HepG2 (cell line): ENCODE data around the gene NAA38. TPM values are rescaled to one million over a fixed set of nuclear protein-coding genes. Genes with fewer than 3 reads are reported as not detected.

Experiments
- ARNTL ChIP-seq: sonication (generic); formaldehyde crosslinking; IDR thresholded peaks from 2 replicates; pipeline ENCODE4 v1.4.0; 2020; ENCODE audit warnings: mild to moderate bottlenecking, missing genetic modification reagents
- ASH2L ChIP-seq: fragments of 300-600, 200-600 bp; sonication (generic); IDR thresholded peaks from 2 replicates; pipeline ENCODE4 v1.7.0; 2017; ENCODE audit warnings: low read depth, mild to moderate bottlenecking, moderate library complexity, mixed read lengths, low read length; ENCODE audit not compliant: insufficient read length
- ATAD3A ChIP-seq: sonication (generic); formaldehyde crosslinking; IDR thresholded peaks from 2 replicates; pipeline ENCODE4 v1.4.0; 2020; ENCODE audit warnings: missing genetic modification reagents
- GFI1 ChIP-seq: sonication (generic); formaldehyde crosslinking; IDR thresholded peaks from 2 replicates; pipeline ENCODE4 v1.5.0; 2020; ENCODE audit warnings: missing genetic modification reagents, mild to moderate bottlenecking, borderline replicate concordance
- PCBP1 ChIP-seq: fragments of 200-400 bp; formaldehyde crosslinking; IDR thresholded peaks from 2 replicates; pipeline ENCODE4 v1.6.1; 2017; ENCODE audit warnings: mild to moderate bottlenecking, low read depth, low read length, borderline replicate concordance
- RBM39 ChIP-seq: fragments of 200-400 bp; formaldehyde crosslinking; IDR thresholded peaks from one replicate; pipeline ENCODE4 v1.6.1; 2018; ENCODE audit warnings: antibody characterized with exemption, mild to moderate bottlenecking, low read depth, low read length; ENCODE audit not compliant: poor library complexity, severe bottlenecking
- RXRA ChIP-seq: sonication (generic); formaldehyde crosslinking; IDR thresholded peaks from 2 replicates; pipeline ENCODE4 v1.5.1; 2020; ENCODE audit warnings: missing genetic modification reagents
- SNAPC2 ChIP-seq: sonication (generic); formaldehyde crosslinking; IDR thresholded peaks from 2 replicates; pipeline ENCODE4 v1.8.1; 2022; ENCODE audit warnings: mild to moderate bottlenecking, missing genetic modification reagents
- SUZ12 ChIP-seq: fragments of 150-350 bp; IDR thresholded peaks from 2 replicates; pipeline ENCODE4 v1.6.1; 2014; ENCODE audit warnings: low read depth, low read length
- UBTF ChIP-seq: sonication (generic); formaldehyde crosslinking; IDR thresholded peaks from 2 replicates; pipeline ENCODE4 v1.4.0; 2020; ENCODE audit warnings: mild to moderate bottlenecking, missing genetic modification reagents
- ZFP37 ChIP-seq: sonication (generic); formaldehyde crosslinking; IDR thresholded peaks from 2 replicates; pipeline ENCODE4 v1.4.0; 2020; ENCODE audit warnings: missing genetic modification reagents, borderline replicate concordance
- ZNF234 ChIP-seq: sonication (generic); formaldehyde crosslinking; conservative IDR thresholded peaks from 2 replicates; pipeline ENCODE4 v1.5.1; 2020; ENCODE audit warnings: mild to moderate bottlenecking, missing genetic modification reagents
- ZNF512 ChIP-seq: sonication (generic); formaldehyde crosslinking; IDR thresholded peaks from 2 replicates; pipeline ENCODE4 v1.4.0; 2020; ENCODE audit warnings: mild to moderate bottlenecking, missing genetic modification reagents
- ZNF567 ChIP-seq: sonication (generic); formaldehyde crosslinking; IDR thresholded peaks from 2 replicates; pipeline ENCODE4 v1.8.1; 2023; ENCODE audit warnings: mild to moderate bottlenecking, missing genetic modification reagents, borderline replicate concordance
- ZNF598 ChIP-seq: sonication (generic); formaldehyde crosslinking; IDR thresholded peaks from 2 replicates; pipeline ENCODE4 v1.5.1; 2020; ENCODE audit warnings: mild to moderate bottlenecking, missing genetic modification reagents, borderline replicate concordance
- ZNF646 ChIP-seq: sonication (generic); formaldehyde crosslinking; IDR thresholded peaks from 2 replicates; pipeline ENCODE4 v1.9.0; 2021; ENCODE audit warnings: mild to moderate bottlenecking, missing genetic modification reagents
- ZNF75D ChIP-seq: sonication (generic); formaldehyde crosslinking; IDR thresholded peaks from 2 replicates; pipeline ENCODE4 v1.8.1; 2023; ENCODE audit warnings: missing genetic modification reagents, mild to moderate bottlenecking, borderline replicate concordance
- polyA plus RNA-seq, 8 experiments: library from polyadenylated mRNA; depleted of rRNA in 3 of 8; stranded (reverse) in 7 of 8; unstranded in 1 of 8; fragments of >200 nt; fragmentation: Illumina TruSeq in 4 of 8; extraction: Trizol in 4 of 8; gene quantifications; 2 replicates each; pipeline versions ENCODE4 v1.2.1 to v1.2.3, GENCODE V29; 2011 to 2016; ENCODE audit warnings: low read depth in 4 of 8, missing spikeins in 1 of 8, mixed read lengths in 1 of 8; ENCODE audit not compliant: insufficient read depth in 1 of 8
- total RNA-seq, 5 experiments: library from RNA; depleted of rRNA; stranded (reverse); fragments of >200 nt; fragmentation: Illumina TruSeq; extraction: Trizol; gene quantifications; 2 replicates each; pipeline ENCODE4 v1.2.3, GENCODE V29; 2016; ENCODE audit warnings: low read depth in 1 of 5

Gene NAA38
- total and polyA plus RNA-seq, 2 of the 13 experiments (the other 11 are each of a cell fraction or from before 2014, with no cell fraction given) = 46.9 to 91.6 TPM

GRCh38 chr17:7835814-7836595, 21.4 kb downstream of the NAA38 start (continued):
- TF ChIP-seq GFI1 (CRISPR knock-in tag) (0 out of 2 replicates have a peak, but pooled peaks have one; percentile 20), ZFP37 (CRISPR knock-in tag) (0 out of 2 replicates have a peak, but pooled peaks have one; percentile 3), ATAD3A (CRISPR knock-in tag) (no peak), PCBP1 (no peak), ZNF646 (no peak), SNAPC2 (no peak), ZNF598 (CRISPR knock-in tag) (no peak), RXRA (CRISPR knock-in tag) (peak; percentile 95), ASH2L (peak; percentile 12), SUZ12 (no peak), ARNTL (CRISPR knock-in tag) (peak; percentile 9; the same call in 1 of the 2 replicates), ZNF512 (CRISPR knock-in tag) (0 out of 2 replicates have a peak, but pooled peaks have one; percentile 54), RBM39 (peak; percentile 83), ZNF234 (CRISPR knock-in tag) (peak; percentile 31; the same call in 1 of the 2 replicates), ZNF75D (CRISPR knock-in tag) (no peak), UBTF (CRISPR knock-in tag) (peak; percentile 48), ZNF567 (CRISPR knock-in tag) (peak; percentile 43; the same call in 1 of the 2 replicates)
